Gastrocnemius medialis (tissue), 4 donors: ENCODE measurements around the gene KIF17. TPM values are rescaled to one million over a fixed set of nuclear protein-coding genes. Genes with fewer than 3 reads are reported as not detected.

Experiments
- ATAC-seq, 2 donors: fragments of 150-250 bp; one replicate each; pipeline ENCODE4 v1.9.1; 2016
- DNase-seq, 2 donors: peaks; one replicate each; pipeline ENCODE4 v3.0.0-alpha.2; 2019
- H3K27ac ChIP-seq, 4 donors: fragments of 200-600 bp; sonication (generic); 1 replicate in 1 of 4; 2 replicates in 3 of 4; pipeline ENCODE4 v1.5.1; 2016 to 2018; ENCODE audit warnings: mild to moderate bottlenecking in 2 of 4, moderate library complexity in 1 of 4
- H3K27me3 ChIP-seq, 3 donors: fragments of 200-600 bp; sonication (generic) in 2 of 3; 1 replicate in 1 of 3; 2 replicates in 2 of 3; pipeline versions ENCODE4 v1.5.1 to v1.6.0; 2016 to 2019; ENCODE audit warnings: mild to moderate bottlenecking in 1 of 3, moderate library complexity in 1 of 3
- H3K36me3 ChIP-seq, 2 donors: fragments of 200-600 bp; sonication (generic) in 1 of 2; one replicate each; pipeline ENCODE4 v1.5.1; 2017 to 2018
- H3K4me1 ChIP-seq, 2 donors: fragments of 200-600 bp; sonication (generic) in 1 of 2; one replicate each; pipeline ENCODE4 v1.5.1; 2016 to 2017; ENCODE audit warnings: mild to moderate bottlenecking in 2 of 2
- H3K4me3 ChIP-seq, 4 donors: fragments of 200-600 bp; sonication (generic) in 3 of 4; 1 replicate in 1 of 4; 2 replicates in 3 of 4; pipeline ENCODE4 v1.5.1; 2016 to 2019; ENCODE audit warnings: mild to moderate bottlenecking in 2 of 4
- H3K9me3 ChIP-seq, 3 donors: fragments of 200-600 bp; sonication (generic) in 2 of 3; 1 replicate in 1 of 3; 2 replicates in 2 of 3; pipeline ENCODE4 v1.5.1; 2016 to 2019
- CTCF ChIP-seq, 5 experiments: fragments of 450-650 bp in 3 of 5; fragments of 200-600 bp in 2 of 5; sonication (generic) in 2 of 5; IDR thresholded peaks in 4 of 5; conservative IDR thresholded peaks in 1 of 5; 1 replicate in 4 of 5; 2 replicates in 1 of 5; pipeline ENCODE4 v1.5.1; 2016 to 2019; ENCODE audit warnings: antibody characterized with exemption in 5 of 5, mild to moderate bottlenecking in 3 of 5, moderate library complexity in 3 of 5
- POLR2A ChIP-seq, 2 donors: fragments of 450-650 bp; IDR thresholded peaks; one replicate each; pipeline ENCODE4 v1.6.1; 2017; ENCODE audit warnings: antibody characterized with exemption in 2 of 2, mild to moderate bottlenecking in 2 of 2, moderate library complexity in 2 of 2
- in situ Hi-C, 4 donors: fragments of 200-750 bp; cut with MboI; loops; one replicate each; pipeline versions ENCODE4 v1.15.0 to v1.8.0; 2017; ENCODE audit warnings: low sequenced_read_pairs in 4 of 4
- intact Hi-C: fragments of 100-400 bp; cut with DNase I; formaldehyde crosslinking; loops from one replicate; pipeline ENCODE4 v1.15.1; 2023; ENCODE audit warnings: low total_unique reads
- total RNA-seq, 4 donors: library from RNA; depleted of rRNA; stranded (reverse); fragments of >200 nt; gene quantifications; one replicate each; pipeline versions ENCODE4 v1.1.0 to v1.2.3, GENCODE V29; 2016

The KIF17 gene
- total RNA-seq, 4 donors from 2014 or later = 2.6 to 3.8 (median 3.0) TPM

GRCh38 chr1:20721117-20722061, 3.6 kb upstream of the KIF17 start:
- Histone ChIP-seq H3K4me3 (no peak overlapping the region), H3K9me3 (no peaks in the 10 kb centered on the region), H3K27me3 (peaks cover 10 to 11% (median 11%) of the 10 kb centered on the region in 3 donors), H3K27ac (no peak overlapping the region), H3K36me3 (no peaks in the 10 kb centered on the region), H3K4me1 (no peaks in the 10 kb centered on the region)
- no peak for DNase-seq
- intact Hi-C loops = no loop called here
- no peak for TF ChIP-seq CTCF (IDR thresholded peaks at IDR 0.05 in 4 of 5, conservative IDR thresholded peaks at IDR 0.05 in 1 of 5)
- no peak for TF ChIP-seq POLR2A (IDR thresholded peaks at IDR 0.05)
- ATAC-seq = no peak
- in situ Hi-C loops = loop anchor here in 1 of 4 donors (25.0 kb wide), 1 partner anchor 641 kb away; no protein-coding TSS in a partner anchor

GRCh38 chr1:20720631-20721091, 2.9 kb upstream of the KIF17 start:
- no peaks in the 10 kb centered on the region for H3K4me1 ChIP-seq
- no peaks in the 10 kb centered on the region for H3K36me3 ChIP-seq
- H3K9me3 ChIP-seq = no peaks in the 10 kb centered on the region
- H3K4me3 ChIP-seq = no peak overlapping the region
- no peak overlapping the region for H3K27ac ChIP-seq
- H3K27me3 ChIP-seq = peaks cover 10 to 18% (median 14%) of the 10 kb centered on the region in 3 donors
- no peak for ATAC-seq
- intact Hi-C loops (no loop called here), in situ Hi-C loops (loop anchor here in 1 of 4 donors (25.0 kb wide), 1 partner anchor 642 kb away; no protein-coding TSS in a partner anchor)
- TF ChIP-seq POLR2A (IDR thresholded peaks at IDR 0.05) = no peak
- TF ChIP-seq CTCF (IDR thresholded peaks at IDR 0.05 in 4 of 5, conservative IDR thresholded peaks at IDR 0.05 in 1 of 5) = no peak
- no peak for DNase-seq

- no peak for DNase-seq
These were observed 2.2 kb upstream of the KIF17 start for GRCh38 chr1:20719871-20720620.

More at GRCh38 chr1:20719871-20720620, 2.2 kb upstream of the KIF17 start:
- no peak overlapping the region for H3K4me3 ChIP-seq
- H3K36me3 ChIP-seq = no peaks in the 10 kb centered on the region
- no peaks in the 10 kb centered on the region for H3K4me1 ChIP-seq
- no peak overlapping the region for H3K27ac ChIP-seq
- H3K27me3 ChIP-seq = peaks cover 10 to 23% (median 14%) of the 10 kb centered on the region in 3 donors
- in situ Hi-C loops = loop anchor here in 1 of 4 donors (25.0 kb wide), 1 partner anchor 642 kb away; no protein-coding TSS in a partner anchor
- H3K9me3 ChIP-seq = no peaks in the 10 kb centered on the region
- intact Hi-C loops = no loop called here
- TF ChIP-seq CTCF (IDR thresholded peaks at IDR 0.05 in 4 of 5, conservative IDR thresholded peaks at IDR 0.05 in 1 of 5) (no peak), POLR2A (IDR thresholded peaks at IDR 0.05) (no peak)
- ATAC-seq = no peak
